HG03565 (cell line): ENCODE measurements around the gene LDHAL6B.

Source experiments
- ATAC-seq: cut with Tn5 transposase; IDR thresholded peaks from one replicate; pipeline ENCODE4 v1.9.1; 2021; ENCODE audit warnings: mild to moderate bottlenecking, moderate library complexity; ENCODE audit not compliant: unreplicated experiment

LDHAL6B gene

DNA sequence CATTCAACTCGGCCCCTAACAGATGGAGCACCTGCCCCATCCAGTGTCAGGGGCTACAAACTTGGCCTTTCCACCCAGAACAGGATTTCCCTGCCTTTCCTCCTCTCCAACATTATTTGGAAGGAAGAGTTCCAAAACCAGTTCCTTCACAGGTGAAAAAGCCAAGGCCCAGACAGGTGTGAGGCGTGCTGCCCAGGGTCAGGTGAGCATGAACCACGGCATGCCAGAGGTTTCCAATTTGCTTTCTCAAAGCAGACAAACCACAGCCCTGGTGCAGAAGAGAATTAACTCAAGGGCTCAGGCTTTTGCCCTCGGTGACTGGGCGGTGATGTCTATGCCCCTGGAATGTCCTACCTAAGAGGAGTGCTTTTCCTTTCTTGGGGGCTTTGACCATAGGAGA lies 43.2 kb downstream of the LDHAL6B start:
- no peak for ATAC-seq

DNA sequence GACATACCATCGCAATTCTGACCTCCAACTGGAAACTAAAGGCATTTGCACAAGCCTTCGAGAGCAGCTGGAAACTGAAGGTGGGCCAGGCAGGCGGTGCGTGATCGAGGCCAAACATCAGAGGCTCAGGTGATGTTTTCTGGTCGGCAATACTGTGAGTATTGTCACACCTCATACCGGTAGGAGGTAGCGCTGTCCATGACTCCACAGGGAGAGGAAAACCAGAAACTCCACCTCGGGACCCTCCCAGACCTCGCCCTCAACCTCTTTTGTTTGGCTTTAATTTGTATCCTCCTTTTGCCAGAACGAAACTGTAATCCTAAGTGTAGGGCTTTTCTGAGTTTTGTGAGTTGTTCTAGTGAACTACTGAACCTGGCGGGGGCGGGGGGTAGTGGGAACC lies 43.6 kb downstream of the LDHAL6B start:
- no peak for ATAC-seq

DNA sequence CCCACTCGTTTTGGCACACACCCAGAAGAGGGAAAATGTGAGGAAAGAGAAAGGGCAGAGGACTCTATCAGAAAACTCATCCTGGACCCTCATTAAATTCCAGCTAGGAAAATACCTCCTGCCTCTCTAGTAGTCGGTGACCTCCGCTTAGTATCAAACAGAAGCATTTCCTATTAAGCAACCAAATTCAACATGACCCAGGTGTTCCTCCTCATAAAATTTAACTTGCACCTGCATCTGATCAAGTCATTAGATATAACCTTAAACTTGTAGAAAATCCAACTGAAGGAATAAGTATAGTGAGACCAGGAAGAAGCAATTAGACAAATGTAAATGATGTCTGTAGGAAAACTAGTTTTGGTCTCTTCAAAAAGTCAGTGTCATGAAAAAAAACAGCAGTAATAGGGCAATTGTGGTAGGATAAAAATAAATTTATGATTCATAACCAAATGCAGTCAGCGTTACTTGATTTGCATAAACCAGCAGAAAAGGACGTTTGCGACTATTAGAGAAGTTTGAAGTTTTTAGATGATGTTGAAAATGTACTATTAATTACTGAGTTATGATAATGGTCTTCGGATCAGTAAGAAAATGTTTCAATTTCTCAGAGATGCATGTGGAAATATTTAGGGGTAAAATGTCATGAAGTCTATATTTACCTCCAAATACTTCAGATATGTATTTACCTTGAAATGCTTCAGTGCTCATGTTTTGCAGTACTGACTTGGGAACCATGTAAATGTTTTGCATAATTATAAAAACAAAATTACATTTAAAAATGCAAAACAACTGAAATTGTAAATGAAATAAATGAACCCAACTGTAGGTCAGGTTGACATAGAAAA lies 44.6 kb downstream of the LDHAL6B start:
- ATAC-seq, result peak; percentile 56

DNA sequence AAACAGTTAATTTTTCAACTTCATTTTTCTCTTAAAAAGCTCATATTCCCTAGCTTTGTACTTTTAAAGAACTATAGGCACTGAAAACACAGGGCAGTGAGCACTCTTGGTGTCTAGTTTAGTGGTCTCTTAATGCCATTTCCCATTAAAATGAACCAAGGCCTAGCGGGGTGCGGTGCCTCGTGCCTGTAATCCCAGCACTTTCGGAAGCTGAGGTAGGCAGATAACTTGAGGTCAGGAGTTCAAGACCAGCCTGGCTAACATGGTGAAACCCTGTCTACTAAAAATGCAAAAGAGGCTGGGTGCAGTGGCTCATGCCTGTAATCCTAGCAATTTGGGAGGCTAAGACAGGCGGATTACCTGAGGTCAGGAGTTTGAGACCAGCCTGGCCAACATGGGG lies 45.5 kb downstream of the LDHAL6B start:
- ATAC-seq, result no peak

DNA sequence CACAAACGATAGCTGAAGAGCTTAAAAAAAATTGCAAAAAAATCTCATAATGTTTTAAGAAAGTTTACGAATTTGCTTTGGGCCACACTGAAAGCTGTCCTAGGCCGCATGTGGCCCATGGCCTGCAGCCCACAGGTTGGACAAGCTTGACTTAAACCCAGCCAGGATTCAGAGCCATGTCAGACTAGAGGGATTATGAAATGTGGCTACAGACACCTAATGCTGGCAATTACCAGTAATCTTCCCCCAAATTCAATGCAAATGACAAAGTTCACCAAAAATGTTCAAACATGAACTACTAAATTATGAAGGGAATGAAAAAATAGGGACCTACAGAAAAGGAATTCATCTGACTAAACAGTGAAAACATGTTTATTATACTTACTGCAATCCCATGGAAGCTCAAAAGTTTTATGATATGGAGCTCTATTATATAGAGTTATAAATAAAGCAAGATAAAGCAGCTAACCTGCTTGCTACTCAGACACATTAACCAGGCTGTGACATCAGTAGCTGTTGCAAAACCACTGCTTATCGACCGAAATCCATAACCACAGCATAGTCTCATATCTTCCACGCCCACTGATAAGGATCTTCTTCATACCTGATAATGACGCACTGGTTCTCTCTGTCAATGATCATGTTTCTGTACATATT lies 49.2 kb downstream of the LDHAL6B start:
- no peak for ATAC-seq

DNA sequence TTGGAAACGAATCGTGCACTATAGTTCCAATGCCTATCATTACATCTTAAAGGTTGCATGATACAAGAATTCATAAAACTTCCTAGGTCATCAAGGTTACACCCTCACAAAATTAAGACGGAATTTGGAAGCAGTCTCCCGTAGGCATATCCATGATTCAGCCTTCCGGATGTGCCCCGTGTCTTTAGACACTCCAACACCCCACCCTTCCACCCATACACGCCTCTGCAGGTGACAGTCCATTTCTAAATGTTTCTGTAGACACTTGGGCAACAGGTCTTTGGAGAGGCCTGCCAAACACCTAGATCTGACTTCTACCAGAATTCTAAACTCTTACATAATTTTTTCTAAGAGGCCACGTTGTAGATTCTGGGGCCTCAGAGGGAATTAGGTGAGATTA lies 49.8 kb downstream of the LDHAL6B start:
- ATAC-seq, result no peak

DNA sequence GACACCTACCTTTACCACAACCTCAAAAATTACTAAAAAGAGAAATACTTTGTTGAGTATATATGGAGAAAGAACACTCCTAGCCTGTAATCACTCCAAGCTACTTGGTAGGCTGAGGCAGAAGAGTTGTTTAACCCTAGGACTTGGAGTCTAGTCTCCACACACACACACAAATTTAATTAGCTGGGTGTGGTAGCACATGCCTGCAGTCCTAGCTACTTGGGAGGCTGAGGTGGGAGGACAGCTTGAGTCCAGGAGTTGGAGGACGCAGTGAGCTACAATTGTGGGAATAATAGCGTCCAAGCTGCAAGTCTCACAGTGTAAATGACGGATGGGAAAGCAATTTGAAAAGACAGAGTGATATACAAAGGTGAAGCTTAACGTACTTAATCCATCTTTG lies 50.5 kb downstream of the LDHAL6B start:
- no peak for ATAC-seq
